ENCODE results near the gene RYR1.
"Not testable (repeated sequence)": the region's sequence is repeated elsewhere in the genome, so short reads cannot be mapped to it uniquely, and the experiment has no call there.

DNA sequence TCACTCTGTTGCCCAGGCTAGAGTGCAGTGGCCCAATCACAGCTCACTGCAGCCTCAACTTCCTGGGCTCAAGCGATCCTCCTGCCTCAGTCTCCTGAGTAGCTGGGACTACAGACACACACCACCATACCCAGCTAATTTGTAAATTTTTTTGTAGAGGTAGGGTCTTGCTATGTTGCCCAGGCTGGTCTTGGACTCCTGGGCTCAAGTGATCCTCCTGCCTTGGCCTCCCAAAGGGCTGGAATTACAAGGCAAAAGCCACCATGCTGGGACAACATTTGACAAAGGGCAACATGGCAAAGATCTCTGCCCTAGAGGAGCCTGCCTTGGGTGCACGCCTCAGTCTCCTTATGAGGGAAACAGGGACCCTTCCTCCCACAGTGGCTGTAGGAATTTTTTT is 61.9 kb downstream of the RYR1 start:
- not testable (repeated sequence) for TF ChIP-seq CTCF, POLR2A (IDR thresholded peaks at IDR 0.05)

Data from lower leg skin (tissue), 3 donors.